ENCODE results near the gene SLC4A11.

The SLC4A11 gene

GRCh38 chr20:3246682-3247081 is 7.7 kb upstream of the SLC4A11 start:
- DNase-seq (ENCODE audit: low read depth): no peak

- no peak for DNase-seq (ENCODE audit: low read depth)
Observed at GRCh38 chr20:3245711-3246110, 6.7 kb upstream of the SLC4A11 start.

- DNase-seq (ENCODE audit: low read depth): no peak
Observed at GRCh38 chr20:3245156-3245555, 6.2 kb upstream of the SLC4A11 start.

DNA sequence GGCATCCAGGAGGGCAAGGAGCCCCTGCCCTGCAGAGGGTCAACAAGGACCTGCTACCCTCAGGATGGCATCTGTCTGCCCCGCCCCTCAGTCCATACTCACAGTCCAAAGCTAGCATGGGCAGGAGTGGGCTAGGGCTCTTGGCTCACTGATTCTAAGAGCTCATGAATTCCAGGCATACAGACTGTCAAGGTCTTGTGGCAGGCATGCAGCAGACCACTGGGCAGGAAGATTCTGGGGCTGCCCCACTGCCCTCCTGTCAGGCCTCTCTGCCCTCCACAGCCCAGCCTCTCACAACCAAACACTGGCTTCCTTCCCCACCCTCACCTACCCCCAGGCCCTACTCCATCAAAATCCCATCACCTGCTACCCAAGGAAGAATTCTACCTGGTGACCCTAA is 5.6 kb upstream of the SLC4A11 start:
- no peak for DNase-seq (ENCODE audit: low read depth)

GRCh38 chr20:3243718-3244358 is 4.8 kb upstream of the SLC4A11 start:
- no peak for DNase-seq (ENCODE audit: low read depth)

DNA sequence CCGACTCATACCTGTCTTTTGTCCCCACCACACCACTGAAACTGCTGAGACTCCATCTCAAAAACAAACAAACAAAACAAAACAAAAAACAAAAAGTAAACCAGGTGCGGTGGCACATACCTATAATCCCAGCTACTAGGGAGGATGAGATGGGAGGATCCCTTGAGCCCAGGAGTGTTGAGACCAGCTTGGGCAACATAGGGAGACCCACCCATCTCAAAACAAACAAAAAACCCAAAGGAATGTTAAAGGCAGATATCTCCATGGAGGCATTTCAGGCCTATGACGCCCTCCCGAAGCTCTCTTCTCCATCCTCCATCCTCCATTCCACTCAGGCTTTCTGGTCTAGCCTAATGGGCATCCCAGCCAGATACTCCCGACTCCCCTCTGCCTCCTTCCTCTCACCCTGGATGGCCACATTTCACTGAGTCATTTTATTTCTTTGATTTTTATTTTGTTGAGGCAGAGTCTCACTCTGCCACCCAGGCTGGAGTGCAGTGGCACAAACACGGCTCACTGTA is 3.2 kb upstream of the SLC4A11 start:
- DNase-seq (ENCODE audit: low read depth): no peak

DNA sequence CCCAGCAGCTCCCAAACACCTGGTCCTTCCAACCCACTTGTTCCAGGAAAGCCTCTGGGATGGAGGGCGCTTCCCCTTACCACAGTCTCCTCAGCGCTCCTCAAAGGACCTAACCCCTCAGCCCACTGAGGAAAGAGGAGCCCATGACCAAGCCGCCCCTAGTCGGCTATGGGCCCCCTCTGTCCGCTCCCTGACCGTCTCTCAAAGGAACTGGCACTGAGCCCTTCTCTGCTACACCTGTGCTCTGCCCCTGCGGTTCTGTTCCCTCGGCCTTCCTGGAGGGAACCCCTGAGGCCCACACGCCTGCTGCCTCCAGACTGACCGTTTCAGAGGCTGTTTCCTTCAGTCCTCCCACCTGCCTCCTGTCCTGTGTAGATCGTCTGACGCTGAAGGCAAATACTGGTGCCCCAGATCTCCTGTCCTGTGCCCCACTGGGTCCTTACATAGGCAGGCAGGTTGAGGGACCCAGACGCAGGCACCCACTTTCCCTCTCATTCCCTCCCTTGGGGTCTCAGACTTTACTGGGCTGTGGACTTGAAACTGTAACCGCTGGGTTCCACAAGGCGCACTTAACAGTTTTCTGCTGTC is 1.9 kb upstream of the SLC4A11 start:
- DNase-seq (ENCODE audit: low read depth): no peak

- DNase-seq (ENCODE audit: low read depth): no peak
Observed at GRCh38 chr20:3239867-3240775, 1.1 kb upstream of the SLC4A11 start.

DNA sequence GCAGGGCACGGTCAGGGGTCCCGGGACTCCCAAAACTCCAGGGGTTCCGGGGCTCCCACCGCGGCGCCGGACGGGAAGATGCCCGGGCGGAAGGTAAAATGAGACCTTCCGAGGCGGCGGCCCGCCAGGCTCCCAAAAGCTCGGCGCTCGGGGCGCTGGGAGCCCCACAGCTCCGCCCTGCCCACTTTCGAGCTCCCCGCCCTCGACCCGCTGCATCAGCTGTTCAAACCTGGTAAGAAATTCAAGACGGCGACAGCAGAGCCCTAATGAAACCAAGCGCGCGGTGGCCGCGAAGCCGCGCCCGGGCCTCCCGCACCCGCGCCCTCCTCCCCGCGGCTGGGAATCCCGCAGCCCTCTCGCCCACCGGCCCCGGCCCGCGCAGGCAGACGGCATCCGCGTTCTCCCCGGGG is 369 bp downstream of the SLC4A11 start:
- DNase-seq (ENCODE audit: low read depth): no peak

- no peak for DNase-seq (ENCODE audit: low read depth)
Observed at GRCh38 chr20:3237958-3238615, 903 bp downstream of the SLC4A11 start.

- DNase-seq (ENCODE audit: low read depth): no peak
Observed at GRCh38 chr20:3237011-3237957, 1.7 kb downstream of the SLC4A11 start.

DNA sequence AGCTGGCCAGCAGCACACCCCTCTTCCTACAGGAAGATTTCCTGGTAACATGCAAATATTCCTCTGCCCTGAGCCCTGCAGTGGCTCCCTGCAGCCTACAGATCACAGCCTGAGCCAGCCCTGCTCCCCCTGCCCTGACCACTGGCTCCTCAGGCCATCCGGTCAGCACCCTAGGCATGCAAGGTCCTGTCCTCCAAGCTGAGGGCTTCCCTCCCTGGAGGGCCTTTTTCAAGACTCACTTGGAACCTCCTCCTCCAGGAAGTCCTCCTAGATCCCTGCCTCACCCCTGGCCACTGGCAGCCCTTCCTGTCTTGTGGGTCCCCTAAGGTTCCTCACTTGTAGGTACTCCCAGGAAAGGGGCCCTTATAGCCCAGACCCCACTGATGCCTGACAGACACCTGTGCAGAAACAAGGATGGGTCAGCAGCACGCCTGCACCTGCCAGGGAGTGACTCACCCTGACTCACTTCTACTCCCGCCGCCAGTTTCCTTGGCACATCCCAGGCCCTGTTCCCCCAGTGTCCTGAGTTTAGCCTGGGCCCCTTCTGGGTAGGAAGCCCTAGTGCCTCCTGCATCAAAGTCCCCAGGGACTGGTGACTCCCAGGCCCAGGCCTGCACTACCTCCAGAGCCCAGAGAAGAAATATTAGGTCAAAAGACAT is 3.2 kb downstream of the SLC4A11 start:
- DNase-seq (ENCODE audit: low read depth): no peak

- no peak for DNase-seq (ENCODE audit: low read depth)
Observed at GRCh38 chr20:3233991-3234498, 4.9 kb downstream of the SLC4A11 start.

GRCh38 chr20:3233131-3233990 is 5.6 kb downstream of the SLC4A11 start:
- no peak for DNase-seq (ENCODE audit: low read depth)

DNA sequence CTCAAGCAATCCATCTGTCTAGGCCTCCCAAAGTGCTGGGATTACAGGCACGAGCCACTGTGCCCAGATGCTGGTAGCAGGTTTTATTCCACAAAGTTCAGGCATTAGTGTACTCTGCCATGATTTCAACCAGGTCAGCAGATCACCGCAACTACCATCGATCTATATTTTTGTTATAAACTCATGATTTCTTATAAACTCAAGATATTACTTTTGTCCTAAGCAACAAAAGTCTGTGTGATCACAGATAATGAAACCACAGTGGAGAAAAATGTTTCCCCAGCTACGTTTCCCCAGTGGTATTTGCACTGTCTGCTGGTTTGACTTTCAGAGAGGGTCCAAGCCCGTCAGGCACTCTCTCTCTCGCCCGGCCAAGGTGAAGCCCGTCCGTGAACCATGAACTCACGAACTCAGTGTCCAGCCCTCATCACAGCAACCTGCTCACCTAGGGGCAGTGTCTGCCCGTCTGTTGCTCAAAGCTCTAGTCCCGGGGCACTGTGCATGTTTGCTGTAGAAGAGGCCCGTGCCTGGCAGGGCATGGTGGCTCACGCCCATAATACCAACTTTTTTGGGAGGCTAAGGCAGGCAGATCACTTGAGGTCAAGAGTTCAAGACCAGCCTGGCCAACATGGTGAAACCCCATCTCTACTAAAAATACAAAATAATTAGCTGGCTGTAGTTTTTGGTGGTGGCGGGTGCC is 7.0 kb downstream of the SLC4A11 start:
- no peak for DNase-seq (ENCODE audit: low read depth)

DNA sequence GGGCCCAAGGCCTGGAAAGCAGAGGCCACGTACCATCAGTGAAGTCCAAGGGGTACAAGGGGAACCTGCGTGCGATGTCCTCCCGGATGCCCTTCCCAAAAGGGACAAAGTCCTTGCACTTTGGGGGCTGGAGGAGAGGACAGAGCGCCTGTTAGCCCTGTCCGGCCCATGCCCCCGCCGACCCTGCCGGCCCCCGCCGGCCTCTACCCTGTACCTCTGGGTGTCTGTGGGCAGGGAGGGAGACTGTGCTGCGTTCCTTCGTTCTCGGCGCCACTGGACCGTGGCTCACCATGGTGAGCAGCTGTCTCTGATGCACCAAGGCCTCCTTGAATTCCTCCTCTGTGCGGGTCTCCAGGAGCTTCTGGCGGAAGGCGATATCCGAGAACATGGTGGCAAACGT is 7.9 kb downstream of the SLC4A11 start:
- no peak for DNase-seq (ENCODE audit: low read depth)

GRCh38 chr20:3229798-3230197 is 9.2 kb downstream of the SLC4A11 start:
- DNase-seq (ENCODE audit: low read depth): no peak

- DNase-seq (ENCODE audit: low read depth): no peak
Observed at GRCh38 chr20:3229158-3229557, 9.8 kb downstream of the SLC4A11 start.

- no peak for DNase-seq (ENCODE audit: low read depth)
Observed at GRCh38 chr20:3228750-3229032, 10.3 kb downstream of the SLC4A11 start.

Data from activated T-cell treated with anti-CD3 and anti-CD28 coated beads for 24 hours (primary cell).